Measurements from ENCODE around the gene TRIM15. TPM values are rescaled to one million over a fixed set of nuclear protein-coding genes. Genes with fewer than 3 reads are reported as not detected.

TRIM15 gene
- total RNA-seq, 1 donor from 2014 or later = not detected

- Mint-ChIP-seq H3K4me1 (no peaks in the 10 kb centered on the region), H3K9me3 (no peaks in the 10 kb centered on the region), H3K4me3 (no peak overlapping the region), H3K27ac (no peak overlapping the region), H3K27me3 (ENCODE audit: low read depth) (no peaks in the 10 kb centered on the region), H3K36me3 (peaks cover 32% of the 10 kb centered on the region)
- no peak for DNase-seq (ENCODE audit: low spot score in 2 of 2, unreplicated experiment in 2 of 2)
- no peak for TF ChIP-seq CTCF (IDR thresholded peaks at IDR 0.05; ENCODE audit: unreplicated experiment)
These were observed 31.7 kb downstream of the TRIM15 start for GRCh38 chr6:30194797-30195690.

- Mint-ChIP-seq H3K27me3 (ENCODE audit: low read depth) (no peaks in the 10 kb centered on the region), H3K36me3 (peaks cover 30% of the 10 kb centered on the region), H3K4me1 (no peaks in the 10 kb centered on the region), H3K27ac (no peak overlapping the region), H3K4me3 (no peak overlapping the region), H3K9me3 (no peaks in the 10 kb centered on the region)
- DNase-seq (ENCODE audit: low spot score in 2 of 2, unreplicated experiment in 2 of 2) = no peak
- TF ChIP-seq CTCF (IDR thresholded peaks at IDR 0.05; ENCODE audit: unreplicated experiment) = no peak
These were observed 32.6 kb downstream of the TRIM15 start for GRCh38 chr6:30195951-30196350.

DNA sequence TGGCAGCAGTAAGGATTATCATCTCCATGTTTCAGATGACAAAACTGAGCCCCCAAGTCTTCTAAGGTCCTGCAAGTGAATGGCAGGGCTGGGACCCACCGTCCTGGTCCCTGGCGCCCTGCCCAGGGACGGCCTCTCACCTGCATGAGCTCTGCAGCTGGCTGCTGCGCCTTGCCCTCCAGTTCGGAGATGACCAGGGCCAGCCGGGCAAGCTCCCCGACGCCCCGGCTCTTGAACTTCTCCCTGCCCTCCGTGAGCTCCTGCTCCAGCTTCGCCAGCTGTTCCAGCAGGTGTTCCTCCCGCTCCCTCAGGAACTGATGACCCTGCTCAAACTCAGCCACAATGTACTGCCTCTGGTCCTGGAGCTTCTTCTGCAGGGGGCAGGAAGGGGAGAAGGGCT, 33.0 kb downstream of the TRIM15 start:
- peaks cover 28% of the 10 kb centered on the region for H3K36me3 Mint-ChIP-seq

DNA sequence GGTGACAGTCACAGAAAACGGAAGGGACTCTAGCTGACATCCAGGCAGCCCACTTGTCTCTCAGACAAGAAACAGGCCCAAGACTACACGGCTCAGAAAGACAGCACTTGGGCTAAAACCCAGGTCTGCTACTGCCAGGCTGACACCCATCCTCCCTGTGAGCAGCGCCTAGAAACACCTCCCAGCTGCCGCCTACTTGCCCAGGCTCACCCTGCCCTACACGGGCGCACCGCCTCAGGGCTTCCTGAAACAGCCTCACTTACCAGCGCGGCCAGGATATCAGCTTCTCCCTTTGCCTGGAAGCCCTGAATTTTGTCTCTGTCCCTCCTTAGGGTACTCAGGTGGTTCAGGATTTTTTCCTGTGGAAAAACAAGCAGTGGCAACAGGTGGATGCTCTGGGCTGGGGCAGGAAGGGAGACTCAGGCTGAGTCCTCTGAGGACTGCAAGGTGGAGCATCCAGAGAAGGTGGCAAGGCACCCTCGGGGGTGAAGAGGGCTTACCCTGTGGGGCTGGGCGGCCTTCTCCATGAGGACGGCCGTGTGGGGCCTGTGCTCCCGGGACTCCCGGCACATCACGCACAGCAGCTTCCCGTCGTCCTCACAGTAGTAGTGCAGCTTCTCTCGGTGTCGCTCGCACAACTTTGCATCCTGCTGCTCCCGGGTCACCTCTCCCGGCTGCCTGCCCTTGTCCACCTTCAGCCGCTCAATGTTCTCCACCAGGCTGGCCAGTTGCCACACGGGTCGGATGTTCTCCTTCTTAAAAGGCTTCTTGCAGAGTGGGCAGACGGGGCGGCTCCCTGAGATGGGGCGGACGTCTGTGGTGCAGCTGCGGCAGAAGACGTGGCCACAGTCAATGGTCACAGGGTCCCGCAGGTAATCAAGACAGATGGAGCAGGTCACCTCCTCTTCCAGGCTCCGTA, 35.1 kb downstream of the TRIM15 start:
- H3K4me3 Mint-ChIP-seq = no peak overlapping the region
- no peak for TF ChIP-seq CTCF (IDR thresholded peaks at IDR 0.05; ENCODE audit: unreplicated experiment)
- H3K27me3 Mint-ChIP-seq (ENCODE audit: low read depth) = no peaks in the 10 kb centered on the region

More for the DNA sequence above, 33.0 kb downstream of the TRIM15 start:
- Mint-ChIP-seq H3K27me3 (ENCODE audit: low read depth) (no peaks in the 10 kb centered on the region), H3K4me1 (no peaks in the 10 kb centered on the region), H3K4me3 (no peak overlapping the region), H3K27ac (no peak overlapping the region), H3K9me3 (no peaks in the 10 kb centered on the region)
- DNase-seq (ENCODE audit: low spot score in 2 of 2, unreplicated experiment in 2 of 2) = no peak
- no peak for TF ChIP-seq CTCF (IDR thresholded peaks at IDR 0.05; ENCODE audit: unreplicated experiment)

GRCh38 chr6:30200551-30201281, 37.4 kb downstream of the TRIM15 start:
- DNase-seq (ENCODE audit: low spot score in 2 of 2, unreplicated experiment in 2 of 2) = no peak
- no peak overlapping the region for H3K4me3 Mint-ChIP-seq
- H3K27me3 Mint-ChIP-seq (ENCODE audit: low read depth) = no peaks in the 10 kb centered on the region
- H3K4me1 Mint-ChIP-seq = peaks cover 3% of the 10 kb centered on the region
- peaks cover 27% of the 10 kb centered on the region for H3K36me3 Mint-ChIP-seq
- no peak for TF ChIP-seq CTCF (IDR thresholded peaks at IDR 0.05; ENCODE audit: unreplicated experiment)
- H3K9me3 Mint-ChIP-seq = no peaks in the 10 kb centered on the region
- no peak overlapping the region for H3K27ac Mint-ChIP-seq

More for the DNA sequence above, 35.1 kb downstream of the TRIM15 start:
- H3K9me3 Mint-ChIP-seq = no peaks in the 10 kb centered on the region
- no peak overlapping the region for H3K27ac Mint-ChIP-seq
- peaks cover 28% of the 10 kb centered on the region for H3K36me3 Mint-ChIP-seq
- DNase-seq (ENCODE audit: low spot score in 2 of 2, unreplicated experiment in 2 of 2) = no peak
- H3K4me1 Mint-ChIP-seq = peaks cover 3% of the 10 kb centered on the region

Data from mesothelial cell of epicardium (in vitro differentiated cells).